Activated CD4-positive, alpha-beta T cell treated with anti-CD3 and anti-CD28 coated beads, Interleukin-2, amount 10 ng/mL, durations not matched to agents 24 days and 14 days (primary cell): ENCODE measurements around the gene DENND4C. TPM values are rescaled to one million over a fixed set of nuclear protein-coding genes. Genes with fewer than 3 reads are reported as not detected.
"Not testable (repeated sequence)": the region's sequence is repeated elsewhere in the genome, so short reads cannot be mapped to it uniquely, and the experiment has no call there.

Experiments used
- DNase-seq: peaks from one replicate; pipeline ENCODE4 v3.0.0; 2022
- H3K27ac Mint-ChIP-seq: one replicate; pipeline ENCODE4 v1.8.0; 2022; ENCODE audit warnings: mild to moderate bottlenecking, mixed read lengths
- H3K27me3 Mint-ChIP-seq: one replicate; pipeline ENCODE4 v1.8.0; 2022; ENCODE audit warnings: mixed read lengths
- H3K36me3 Mint-ChIP-seq: one replicate; pipeline ENCODE4 v1.8.0; 2022; ENCODE audit warnings: low read depth, mild to moderate bottlenecking, mixed read lengths
- H3K4me1 Mint-ChIP-seq: one replicate; pipeline ENCODE4 v1.8.0; 2021; ENCODE audit warnings: mixed read lengths
- H3K4me3 Mint-ChIP-seq: one replicate; pipeline ENCODE4 v1.8.0; 2022; ENCODE audit warnings: mild to moderate bottlenecking, moderate library complexity, mixed read lengths
- H3K9me3 Mint-ChIP-seq: one replicate; pipeline ENCODE4 v1.8.0; 2021; ENCODE audit warnings: mixed read lengths
- intact Hi-C: fragments of 100-400 bp; cut with micrococcal nuclease; formaldehyde crosslinking; loops from one replicate; pipeline ENCODE4 v1.15.1; 2023
- total RNA-seq: library from RNA; stranded (reverse); gene quantifications from 2 replicates; pipeline ENCODE4 v1.2.3, GENCODE V29; 2022

DENND4C gene
- total RNA-seq, result 13.6 and 16.8 TPM in 2 replicates

- peak within 1 kb of the TSS; percentile 85 for H3K27ac Mint-ChIP-seq
- H3K27me3 Mint-ChIP-seq, result peaks cover 3% of the 10 kb centered on the region
- intact Hi-C loops, result loop anchor here (1.0 to 5.0 kb wide), 6 partner anchors 37 to 181 kb away; partner anchors contain the start of genes HAUS6, PLIN2, RPS6 and RRAGA
- DNase-seq, result peak; percentile 96
- no peaks in the 10 kb centered on the region for H3K36me3 Mint-ChIP-seq
- H3K4me1 Mint-ChIP-seq, result peaks cover 5% of the 10 kb centered on the region
- H3K4me3 Mint-ChIP-seq, result no peak within 1 kb of the TSS
- no peaks in the 10 kb centered on the region for H3K9me3 Mint-ChIP-seq
Observed at GRCh38 chr9:19230355-19231125, at the start of gene DENND4C. Gene DENND4C (plus strand): TSS chr9:19230693. CDS start chr9:19276175, 45,482 bp downstream.

GRCh38 chr9:19180991-19181390 lies 49.5 kb upstream of the DENND4C start:
- DNase-seq, result no peak
- intact Hi-C loops, result loop anchor here (5.0 kb wide), 1 partner anchor 201 kb away; the partner anchor contains the start of gene RPS6
- Mint-ChIP-seq H3K27me3 (no peaks in the 10 kb centered on the region), H3K4me1 (peaks cover 19% of the 10 kb centered on the region), H3K9me3 (no peaks in the 10 kb centered on the region), H3K27ac (no peak overlapping the region), H3K4me3 (no peak overlapping the region), H3K36me3 (no peaks in the 10 kb centered on the region)

DNA sequence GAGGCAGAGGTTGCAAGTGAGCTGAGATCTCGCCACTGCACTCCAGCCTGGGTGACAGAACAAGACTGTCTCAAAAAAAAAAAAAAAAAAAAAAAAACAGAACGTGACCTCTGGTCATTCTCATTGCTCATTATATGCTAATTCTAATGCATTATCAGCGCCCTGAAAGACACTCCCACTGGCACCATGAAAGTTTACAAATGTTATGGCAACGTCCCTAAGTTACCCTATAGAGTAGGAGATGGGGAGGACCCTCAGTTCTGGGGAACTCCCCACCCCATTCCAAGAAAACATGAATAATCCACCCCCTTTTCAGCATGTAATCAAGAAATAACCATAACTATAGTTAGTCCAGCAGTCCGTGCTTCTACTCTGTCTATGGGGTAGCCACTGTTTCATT lies 48.9 kb upstream of the DENND4C start:
- no peaks in the 10 kb centered on the region for H3K9me3 Mint-ChIP-seq
- H3K36me3 Mint-ChIP-seq, result no peaks in the 10 kb centered on the region
- peaks cover 19% of the 10 kb centered on the region for H3K4me1 Mint-ChIP-seq
- intact Hi-C loops, result loop anchor here (5.0 kb wide), 1 partner anchor 201 kb away; the partner anchor contains the start of gene RPS6
- H3K4me3 Mint-ChIP-seq, result no peak overlapping the region
- DNase-seq, result no peak
- H3K27me3 Mint-ChIP-seq, result no peaks in the 10 kb centered on the region
- H3K27ac Mint-ChIP-seq, result no peak overlapping the region

DNA sequence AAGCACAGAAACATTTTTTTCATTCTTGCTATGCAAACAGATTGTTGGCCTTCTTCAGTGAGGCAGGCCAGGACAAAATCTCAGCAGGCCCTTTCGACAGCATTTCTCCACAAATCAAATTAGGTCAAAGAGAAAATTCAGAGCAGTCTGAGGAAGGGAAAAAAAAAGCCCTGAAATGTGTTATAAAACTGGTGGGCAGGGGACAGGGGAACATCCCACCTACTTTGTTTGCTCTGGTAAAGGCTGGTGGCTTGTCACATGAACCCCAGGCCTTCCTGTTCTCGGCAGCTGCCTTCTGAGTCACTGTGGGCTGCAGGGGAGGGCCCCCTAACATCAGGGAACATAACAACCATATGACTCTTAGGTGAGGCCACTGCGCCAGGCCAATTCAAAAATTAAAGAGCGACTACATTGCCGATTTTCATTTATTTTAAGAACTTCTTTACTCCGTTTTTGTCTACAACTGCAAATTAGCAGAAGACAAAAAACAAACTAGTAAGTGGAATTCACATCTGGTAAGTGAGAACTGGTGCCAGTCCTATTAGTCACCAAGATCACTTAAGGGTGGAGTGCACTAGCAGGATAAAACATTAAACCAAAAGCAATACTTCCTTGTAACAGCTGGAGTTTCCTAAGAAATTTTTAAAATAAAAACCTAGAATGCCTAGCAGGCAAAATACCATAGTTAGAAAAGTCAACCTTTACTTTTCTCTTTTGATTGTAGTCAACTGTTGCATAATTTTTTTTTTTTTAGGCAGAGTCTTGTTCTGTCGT lies 46.2 kb upstream of the DENND4C start:
- H3K4me3 Mint-ChIP-seq, result peak overlapping the region; percentile 75
- no peaks in the 10 kb centered on the region for H3K27me3 Mint-ChIP-seq
- H3K36me3 Mint-ChIP-seq, result no peaks in the 10 kb centered on the region
- no peaks in the 10 kb centered on the region for H3K9me3 Mint-ChIP-seq
- peak; percentile 91 for DNase-seq
- peak overlapping the region; percentile 90 for H3K27ac Mint-ChIP-seq
- intact Hi-C loops, result loop anchor here (1.0 to 5.0 kb wide), 4 partner anchors 23 to 198 kb away; partner anchors contain the start of genes DENND4C, PLIN2 and RPS6
- H3K4me1 Mint-ChIP-seq, result peaks cover 19% of the 10 kb centered on the region

- no peak overlapping the region for H3K27ac Mint-ChIP-seq
Observed at GRCh38 chr9:19185191-19185590, 45.3 kb upstream of the DENND4C start.

GRCh38 chr9:19186232-19186631 lies 44.3 kb upstream of the DENND4C start:
- intact Hi-C loops, result no loop called here
- Mint-ChIP-seq H3K27me3 (no peaks in the 10 kb centered on the region), H3K4me1 (peaks cover 19% of the 10 kb centered on the region), H3K27ac (no peak overlapping the region), H3K4me3 (no peak overlapping the region), H3K36me3 (no peaks in the 10 kb centered on the region), H3K9me3 (no peaks in the 10 kb centered on the region)
- no peak for DNase-seq

More at GRCh38 chr9:19185191-19185590, 45.3 kb upstream of the DENND4C start:
- peaks cover 19% of the 10 kb centered on the region for H3K4me1 Mint-ChIP-seq
- H3K36me3 Mint-ChIP-seq, result no peaks in the 10 kb centered on the region
- H3K4me3 Mint-ChIP-seq, result no peak overlapping the region
- DNase-seq, result no peak
- no peaks in the 10 kb centered on the region for H3K9me3 Mint-ChIP-seq
- H3K27me3 Mint-ChIP-seq, result no peaks in the 10 kb centered on the region
- intact Hi-C loops, result no loop called here

- H3K36me3 Mint-ChIP-seq, result no peaks in the 10 kb centered on the region
- DNase-seq, result no peak
- no peak overlapping the region for H3K4me3 Mint-ChIP-seq
- intact Hi-C loops, result no loop called here
- H3K9me3 Mint-ChIP-seq, result no peaks in the 10 kb centered on the region
- H3K4me1 Mint-ChIP-seq, result peaks cover 13% of the 10 kb centered on the region
- H3K27me3 Mint-ChIP-seq, result peaks cover under 1% of the 10 kb centered on the region
- H3K27ac Mint-ChIP-seq, result no peak overlapping the region
Observed at GRCh38 chr9:19188771-19189170, 41.7 kb upstream of the DENND4C start.

DNA sequence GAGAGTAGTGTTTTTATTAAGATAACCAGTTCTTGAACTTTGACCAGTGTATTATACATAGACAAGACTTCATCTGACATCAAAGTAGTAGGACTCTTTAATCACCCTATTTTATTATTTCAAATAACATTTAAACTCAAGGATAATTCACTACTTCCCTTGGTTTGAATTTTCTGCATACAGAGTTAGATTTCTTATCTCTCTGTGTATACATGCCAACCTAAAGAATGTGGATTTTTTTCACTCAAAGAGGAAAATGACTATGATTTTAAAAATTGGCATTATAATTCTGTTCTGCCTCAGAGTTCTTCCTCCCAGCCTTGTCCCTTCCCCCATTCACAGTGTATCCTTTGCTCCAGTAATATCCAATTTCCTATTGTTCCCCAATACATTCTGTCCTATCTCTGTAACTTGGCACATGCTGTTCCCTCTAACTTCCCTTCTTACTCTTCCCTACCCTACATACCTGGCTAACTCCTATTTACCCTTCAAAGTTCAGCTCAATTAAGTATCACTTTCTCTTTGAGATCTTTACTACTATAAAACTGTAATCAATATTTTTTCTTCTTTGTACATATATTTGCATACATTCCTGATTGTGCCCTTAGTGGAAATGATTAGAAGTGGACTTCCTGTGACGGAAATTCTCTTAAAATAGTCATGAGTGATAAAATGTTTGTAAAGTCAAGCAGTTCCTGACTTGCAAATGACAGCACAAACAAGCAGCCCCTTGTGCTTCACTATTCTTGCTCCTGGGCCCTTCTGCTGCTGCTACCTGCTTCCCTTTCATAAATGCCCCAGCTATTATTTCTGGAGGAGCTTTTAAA lies 38.1 kb upstream of the DENND4C start:
- H3K4me3 Mint-ChIP-seq, result no peak overlapping the region
- no peaks in the 10 kb centered on the region for H3K36me3 Mint-ChIP-seq
- H3K27ac Mint-ChIP-seq, result no peak overlapping the region
- H3K4me1 Mint-ChIP-seq, result peaks cover 8% of the 10 kb centered on the region
- intact Hi-C loops, result no loop called here
- H3K9me3 Mint-ChIP-seq, result no peaks in the 10 kb centered on the region
- no peak for DNase-seq
- H3K27me3 Mint-ChIP-seq, result peaks cover 1% of the 10 kb centered on the region

- Mint-ChIP-seq H3K9me3 (no peaks in the 10 kb centered on the region), H3K27me3 (peaks cover 1% of the 10 kb centered on the region), H3K4me3 (no peak overlapping the region), H3K4me1 (peaks cover 8% of the 10 kb centered on the region), H3K27ac (no peak overlapping the region), H3K36me3 (no peaks in the 10 kb centered on the region)
- intact Hi-C loops, result no loop called here
- DNase-seq, result no peak
Observed at GRCh38 chr9:19193029-19193324, 37.5 kb upstream of the DENND4C start.

DNA sequence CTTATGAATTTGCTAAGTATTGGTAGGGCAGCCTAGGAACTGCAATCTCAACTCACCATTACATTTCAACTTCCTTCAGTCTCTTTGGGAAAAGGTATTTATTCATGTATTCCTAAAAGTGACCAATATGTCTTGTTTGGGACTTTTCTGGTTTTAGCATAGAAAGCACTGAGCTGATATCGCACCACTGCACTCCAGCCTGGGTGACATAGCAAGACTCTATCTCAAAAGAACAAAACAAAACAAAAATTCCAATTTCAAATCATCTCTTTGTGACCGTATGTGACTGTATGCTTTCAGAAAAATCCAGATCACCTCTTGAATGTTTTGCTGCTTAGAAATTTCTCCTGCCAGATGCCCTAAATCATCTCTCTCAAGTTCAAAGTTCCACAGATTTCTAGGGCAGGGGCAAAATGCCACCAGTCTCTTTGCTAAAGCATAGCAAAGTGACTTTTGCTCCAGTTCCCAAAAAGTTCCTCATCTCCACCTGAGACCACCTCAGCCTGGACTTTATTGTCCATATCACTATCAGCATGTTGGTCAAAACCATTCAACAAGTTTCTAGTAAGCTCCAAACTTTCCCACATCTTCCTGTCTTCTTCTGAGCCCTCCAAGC lies 37.0 kb upstream of the DENND4C start:
- not testable (repeated sequence) for H3K9me3 Mint-ChIP-seq

GRCh38 chr9:19198406-19198805 lies 32.1 kb upstream of the DENND4C start:
- Mint-ChIP-seq H3K27me3 (peaks cover 1% of the 10 kb centered on the region), H3K27ac (no peak overlapping the region), H3K9me3 (no peaks in the 10 kb centered on the region), H3K36me3 (no peaks in the 10 kb centered on the region), H3K4me1 (peaks cover 9% of the 10 kb centered on the region), H3K4me3 (no peak overlapping the region)
- intact Hi-C loops, result no loop called here
- DNase-seq, result no peak

More for the DNA sequence above, 37.0 kb upstream of the DENND4C start:
- intact Hi-C loops, H3K27me3 Mint-ChIP-seq, DNase-seq, H3K36me3 Mint-ChIP-seq, H3K27ac Mint-ChIP-seq, H3K4me3 Mint-ChIP-seq, H3K4me1 Mint-ChIP-seq: not testable (repeated sequence)

DNA sequence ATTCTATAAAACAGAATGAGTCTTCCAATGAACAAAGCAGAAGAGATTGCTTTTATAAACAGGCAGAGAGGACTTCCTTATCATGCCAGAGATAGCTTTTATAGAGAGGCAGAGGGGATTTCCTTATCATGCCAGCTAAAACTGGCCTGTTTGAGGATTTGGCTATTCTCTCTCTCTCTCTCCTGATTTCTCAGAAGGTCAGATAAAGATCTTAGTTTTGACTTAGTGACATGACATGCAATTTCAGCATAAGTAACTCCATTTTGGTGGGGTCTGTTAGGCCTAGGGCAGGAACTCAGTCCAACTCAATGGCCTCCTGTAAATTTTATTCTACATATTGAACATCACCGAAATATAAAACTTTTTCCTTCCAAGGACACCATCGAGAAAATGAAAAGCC lies 31.5 kb upstream of the DENND4C start:
- H3K27me3 Mint-ChIP-seq, result no peaks in the 10 kb centered on the region
- peaks cover 9% of the 10 kb centered on the region for H3K4me1 Mint-ChIP-seq
- H3K36me3 Mint-ChIP-seq, result no peaks in the 10 kb centered on the region
- no peak for DNase-seq
- no peak overlapping the region for H3K27ac Mint-ChIP-seq
- no peaks in the 10 kb centered on the region for H3K9me3 Mint-ChIP-seq
- no peak overlapping the region for H3K4me3 Mint-ChIP-seq
- intact Hi-C loops, result no loop called here

- Mint-ChIP-seq H3K4me3 (no peak overlapping the region), H3K27me3 (no peaks in the 10 kb centered on the region), H3K36me3 (no peaks in the 10 kb centered on the region), H3K9me3 (no peaks in the 10 kb centered on the region), H3K27ac (no peak overlapping the region), H3K4me1 (peaks cover 6% of the 10 kb centered on the region)
- intact Hi-C loops, result no loop called here
- DNase-seq, result no peak
Observed at GRCh38 chr9:19200229-19200628, 30.3 kb upstream of the DENND4C start.
